ENCODE results near the gene MC1R.

Gene MC1R

GRCh38 chr16:89954462-89954861 lies 35.8 kb downstream of the MC1R start:
- H3K4me1 ChIP-seq (ENCODE audit: control insufficient read depth in 2 of 2, insufficient read depth in 1 of 2, low read depth in 1 of 2, low read length in 2 of 2) = peaks cover under 1 to 2% of the 10 kb centered on the region in 2 donors
- H2BK15ac ChIP-seq (ENCODE audit: low read length) = no peak overlapping the region
- no peak for DNase-seq (ENCODE audit: low spot score)
- H4K8ac ChIP-seq (ENCODE audit: low read depth, low read length) = no peak overlapping the region
- no peak overlapping the region for H3K23ac ChIP-seq (ENCODE audit: low read depth, low read length, poor library complexity)
- no peak overlapping the region for H3K27ac ChIP-seq (replicated peaks; ENCODE audit: low read length)
- H4K91ac ChIP-seq (ENCODE audit: low read depth, low read length, poor library complexity) = no peak overlapping the region
- no peak overlapping the region for H3K14ac ChIP-seq (ENCODE audit: low read length)
- no peak overlapping the region for H2AFZ ChIP-seq (ENCODE audit: low read length)
- H3K36me3 ChIP-seq (replicated peaks in 1 of 2; ENCODE audit: control insufficient read depth in 2 of 2, insufficient read depth in 2 of 2, low read length in 2 of 2) = peaks cover 15 to 48% of the 10 kb centered on the region in 2 donors
- no peak overlapping the region for H3K18ac ChIP-seq (ENCODE audit: low read length)
- H2BK5ac ChIP-seq (ENCODE audit: low read length) = no peak overlapping the region
- peaks cover 12% of the 10 kb centered on the region for H3K79me1 ChIP-seq (ENCODE audit: low read depth, low read length)
- peak overlapping the region; percentile 20 for H2AK5ac ChIP-seq (ENCODE audit: low read depth, low read length)
- no peak overlapping the region for H2BK120ac ChIP-seq (ENCODE audit: low read depth, low read length)
- H3K4ac ChIP-seq (ENCODE audit: low read length) = no peak overlapping the region
- WGBS, 2 donors (ENCODE audit: extremely low coverage in 2 of 2, insufficient read length in 2 of 2, insufficient replicate concordance in 1 of 2) = no CpG with 5 or more reads among the region's 15 CpGs
- H3K27me3 ChIP-seq (ENCODE audit: control insufficient read depth in 3 of 3, insufficient read depth in 3 of 3, low read depth in 1 of 3, low read length in 3 of 3) = no peaks in the 10 kb centered on the region
- H3K4me3 ChIP-seq (ENCODE audit: low read length in 2 of 2) = no peak overlapping the region
- H3K9ac ChIP-seq (ENCODE audit: low read depth, low read length, poor library complexity) = peak overlapping the region; percentile 60
- no peaks in the 10 kb centered on the region for H3K9me3 ChIP-seq (replicated peaks in 1 of 2; ENCODE audit: control insufficient read depth in 2 of 2, insufficient read depth in 1 of 2, low read depth in 1 of 2, low read length in 2 of 2)
- H3K4me2 ChIP-seq (ENCODE audit: insufficient read depth, low read length, poor library complexity, severe bottlenecking) = no peak overlapping the region
- H2BK12ac ChIP-seq (ENCODE audit: low read length) = no peak overlapping the region

- peaks cover 7% of the 10 kb centered on the region for H3K79me1 ChIP-seq (ENCODE audit: low read depth, low read length)
- H3K23ac ChIP-seq (ENCODE audit: low read depth, low read length, poor library complexity) = no peak overlapping the region
- no peak overlapping the region for H3K9ac ChIP-seq (ENCODE audit: low read depth, low read length, poor library complexity)
- H2AK5ac ChIP-seq (ENCODE audit: low read depth, low read length) = no peak overlapping the region
- no peak overlapping the region for H3K18ac ChIP-seq (ENCODE audit: low read length)
- no peak overlapping the region for H2BK5ac ChIP-seq (ENCODE audit: low read length)
- DNase-seq (ENCODE audit: low spot score) = no peak
- no peak overlapping the region for H2BK120ac ChIP-seq (ENCODE audit: low read depth, low read length)
- H3K27me3 ChIP-seq (ENCODE audit: control insufficient read depth in 3 of 3, insufficient read depth in 3 of 3, low read depth in 1 of 3, low read length in 3 of 3) = no peaks in the 10 kb centered on the region
- H3K4me2 ChIP-seq (ENCODE audit: insufficient read depth, low read length, poor library complexity, severe bottlenecking) = no peak overlapping the region
- H2BK15ac ChIP-seq (ENCODE audit: low read length) = no peak overlapping the region
- no peaks in the 10 kb centered on the region for H3K9me3 ChIP-seq (replicated peaks in 1 of 2; ENCODE audit: control insufficient read depth in 2 of 2, insufficient read depth in 1 of 2, low read depth in 1 of 2, low read length in 2 of 2)
- no peak overlapping the region for H2AFZ ChIP-seq (ENCODE audit: low read length)
- H3K4me1 ChIP-seq (ENCODE audit: control insufficient read depth in 2 of 2, insufficient read depth in 1 of 2, low read depth in 1 of 2, low read length in 2 of 2) = peaks cover 0 to 2% of the 10 kb centered on the region in 2 donors
- H3K4ac ChIP-seq (ENCODE audit: low read length) = no peak overlapping the region
- H2BK12ac ChIP-seq (ENCODE audit: low read length) = no peak overlapping the region
- H3K4me3 ChIP-seq (ENCODE audit: low read length in 2 of 2) = no peak overlapping the region
- no peak overlapping the region for H3K14ac ChIP-seq (ENCODE audit: low read length)
- no peak overlapping the region for H4K91ac ChIP-seq (ENCODE audit: low read depth, low read length, poor library complexity)
- H3K27ac ChIP-seq (replicated peaks; ENCODE audit: low read length) = no peak overlapping the region
- peaks cover 18 to 53% of the 10 kb centered on the region in 2 donors for H3K36me3 ChIP-seq (replicated peaks in 1 of 2; ENCODE audit: control insufficient read depth in 2 of 2, insufficient read depth in 2 of 2, low read length in 2 of 2)
- WGBS, 2 donors (ENCODE audit: extremely low coverage in 2 of 2, insufficient read length in 2 of 2, insufficient replicate concordance in 1 of 2) = no CpG with 5 or more reads among the region's 15 CpGs
- H4K8ac ChIP-seq (ENCODE audit: low read depth, low read length) = no peak overlapping the region
Observed at GRCh38 chr16:89955001-89955685, 36.5 kb downstream of the MC1R start.

- no peak overlapping the region for H2BK12ac ChIP-seq (ENCODE audit: low read length)
- no peak overlapping the region for H3K9ac ChIP-seq (ENCODE audit: low read depth, low read length, poor library complexity)
- no peak overlapping the region for H3K4ac ChIP-seq (ENCODE audit: low read length)
- H3K18ac ChIP-seq (ENCODE audit: low read length) = no peak overlapping the region
- no peak overlapping the region for H4K91ac ChIP-seq (ENCODE audit: low read depth, low read length, poor library complexity)
- no peak for DNase-seq (ENCODE audit: low spot score)
- H3K23ac ChIP-seq (ENCODE audit: low read depth, low read length, poor library complexity) = peak overlapping the region; percentile 65
- peaks cover 0 to 2% of the 10 kb centered on the region in 2 donors for H3K4me1 ChIP-seq (ENCODE audit: control insufficient read depth in 2 of 2, insufficient read depth in 1 of 2, low read depth in 1 of 2, low read length in 2 of 2)
- no peak overlapping the region for H3K4me2 ChIP-seq (ENCODE audit: insufficient read depth, low read length, poor library complexity, severe bottlenecking)
- no peak overlapping the region for H3K27ac ChIP-seq (replicated peaks; ENCODE audit: low read length)
- no CpG with 5 or more reads among the region's 15 CpGs for WGBS, 2 donors (ENCODE audit: extremely low coverage in 2 of 2, insufficient read length in 2 of 2, insufficient replicate concordance in 1 of 2)
- H2BK15ac ChIP-seq (ENCODE audit: low read length) = no peak overlapping the region
- H3K79me1 ChIP-seq (ENCODE audit: low read depth, low read length) = peaks cover 7% of the 10 kb centered on the region
- H3K14ac ChIP-seq (ENCODE audit: low read length) = no peak overlapping the region
- no peaks in the 10 kb centered on the region for H3K27me3 ChIP-seq (ENCODE audit: control insufficient read depth in 3 of 3, insufficient read depth in 3 of 3, low read depth in 1 of 3, low read length in 3 of 3)
- no peak overlapping the region for H2AK5ac ChIP-seq (ENCODE audit: low read depth, low read length)
- peaks cover 28 to 63% of the 10 kb centered on the region in 2 donors for H3K36me3 ChIP-seq (replicated peaks in 1 of 2; ENCODE audit: control insufficient read depth in 2 of 2, insufficient read depth in 2 of 2, low read length in 2 of 2)
- no peak overlapping the region for H2AFZ ChIP-seq (ENCODE audit: low read length)
- H3K9me3 ChIP-seq (replicated peaks in 1 of 2; ENCODE audit: control insufficient read depth in 2 of 2, insufficient read depth in 1 of 2, low read depth in 1 of 2, low read length in 2 of 2) = no peaks in the 10 kb centered on the region
- no peak overlapping the region for H4K8ac ChIP-seq (ENCODE audit: low read depth, low read length)
- no peak overlapping the region for H2BK120ac ChIP-seq (ENCODE audit: low read depth, low read length)
- no peak overlapping the region for H2BK5ac ChIP-seq (ENCODE audit: low read length)
- H3K4me3 ChIP-seq (ENCODE audit: low read length in 2 of 2) = no peak overlapping the region
Observed at GRCh38 chr16:89956505-89957215, 38.0 kb downstream of the MC1R start.

GRCh38 chr16:89957216-89957785 lies 38.6 kb downstream of the MC1R start:
- peak overlapping the region; percentile 26 for H2BK5ac ChIP-seq (ENCODE audit: low read length)
- no peak overlapping the region for H2AFZ ChIP-seq (ENCODE audit: low read length)
- no CpG with 5 or more reads among the region's 23 CpGs for WGBS, 2 donors (ENCODE audit: extremely low coverage in 2 of 2, insufficient read length in 2 of 2, insufficient replicate concordance in 1 of 2)
- no peak overlapping the region for H3K23ac ChIP-seq (ENCODE audit: low read depth, low read length, poor library complexity)
- peaks cover 30 to 63% of the 10 kb centered on the region in 2 donors for H3K36me3 ChIP-seq (replicated peaks in 1 of 2; ENCODE audit: control insufficient read depth in 2 of 2, insufficient read depth in 2 of 2, low read length in 2 of 2)
- no peak overlapping the region for H3K14ac ChIP-seq (ENCODE audit: low read length)
- no peak overlapping the region for H2AK5ac ChIP-seq (ENCODE audit: low read depth, low read length)
- H3K9ac ChIP-seq (ENCODE audit: low read depth, low read length, poor library complexity) = peak overlapping the region; percentile 37
- H2BK120ac ChIP-seq (ENCODE audit: low read depth, low read length) = no peak overlapping the region
- no peak overlapping the region for H4K8ac ChIP-seq (ENCODE audit: low read depth, low read length)
- H3K4me2 ChIP-seq (ENCODE audit: insufficient read depth, low read length, poor library complexity, severe bottlenecking) = no peak overlapping the region
- H3K4me1 ChIP-seq (ENCODE audit: control insufficient read depth in 2 of 2, insufficient read depth in 1 of 2, low read depth in 1 of 2, low read length in 2 of 2) = peaks cover 0 to 2% of the 10 kb centered on the region in 2 donors
- H2BK12ac ChIP-seq (ENCODE audit: low read length) = no peak overlapping the region
- H3K27ac ChIP-seq (replicated peaks; ENCODE audit: low read length) = no peak overlapping the region
- no peaks in the 10 kb centered on the region for H3K9me3 ChIP-seq (replicated peaks in 1 of 2; ENCODE audit: control insufficient read depth in 2 of 2, insufficient read depth in 1 of 2, low read depth in 1 of 2, low read length in 2 of 2)
- DNase-seq (ENCODE audit: low spot score) = no peak
- no peak overlapping the region for H3K18ac ChIP-seq (ENCODE audit: low read length)
- H3K79me1 ChIP-seq (ENCODE audit: low read depth, low read length) = peaks cover 6% of the 10 kb centered on the region
- H2BK15ac ChIP-seq (ENCODE audit: low read length) = no peak overlapping the region
- no peak overlapping the region for H3K4ac ChIP-seq (ENCODE audit: low read length)
- H4K91ac ChIP-seq (ENCODE audit: low read depth, low read length, poor library complexity) = no peak overlapping the region
- H3K4me3 ChIP-seq (ENCODE audit: low read length in 2 of 2) = no peak overlapping the region
- H3K27me3 ChIP-seq (ENCODE audit: control insufficient read depth in 3 of 3, insufficient read depth in 3 of 3, low read depth in 1 of 3, low read length in 3 of 3) = no peaks in the 10 kb centered on the region

Measured in neuronal stem cell (in vitro differentiated cells).